ENCODE results near the gene BAZ1B.

DNA sequence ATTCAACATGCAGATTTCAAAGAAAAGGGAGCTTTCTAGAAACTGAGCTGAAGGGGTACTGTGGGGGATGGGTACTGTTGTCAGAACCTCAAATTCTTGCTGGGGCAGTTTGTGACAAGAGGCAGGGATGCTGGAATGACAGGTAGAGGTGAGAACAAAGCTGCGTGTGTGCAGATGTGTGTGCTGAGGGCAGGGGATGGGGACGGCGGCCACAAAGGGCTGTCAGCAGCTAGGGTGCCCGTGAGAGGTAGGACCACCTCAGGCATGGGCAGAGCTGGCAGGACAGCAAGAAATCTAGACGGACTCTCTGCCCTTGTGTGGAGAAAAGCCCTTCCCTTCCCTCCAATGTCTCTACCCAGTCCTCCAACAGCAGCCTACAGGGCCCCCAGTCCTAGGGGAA lies 14.4 kb upstream of the BAZ1B start:
- TF ChIP-seq, protein P1, sequence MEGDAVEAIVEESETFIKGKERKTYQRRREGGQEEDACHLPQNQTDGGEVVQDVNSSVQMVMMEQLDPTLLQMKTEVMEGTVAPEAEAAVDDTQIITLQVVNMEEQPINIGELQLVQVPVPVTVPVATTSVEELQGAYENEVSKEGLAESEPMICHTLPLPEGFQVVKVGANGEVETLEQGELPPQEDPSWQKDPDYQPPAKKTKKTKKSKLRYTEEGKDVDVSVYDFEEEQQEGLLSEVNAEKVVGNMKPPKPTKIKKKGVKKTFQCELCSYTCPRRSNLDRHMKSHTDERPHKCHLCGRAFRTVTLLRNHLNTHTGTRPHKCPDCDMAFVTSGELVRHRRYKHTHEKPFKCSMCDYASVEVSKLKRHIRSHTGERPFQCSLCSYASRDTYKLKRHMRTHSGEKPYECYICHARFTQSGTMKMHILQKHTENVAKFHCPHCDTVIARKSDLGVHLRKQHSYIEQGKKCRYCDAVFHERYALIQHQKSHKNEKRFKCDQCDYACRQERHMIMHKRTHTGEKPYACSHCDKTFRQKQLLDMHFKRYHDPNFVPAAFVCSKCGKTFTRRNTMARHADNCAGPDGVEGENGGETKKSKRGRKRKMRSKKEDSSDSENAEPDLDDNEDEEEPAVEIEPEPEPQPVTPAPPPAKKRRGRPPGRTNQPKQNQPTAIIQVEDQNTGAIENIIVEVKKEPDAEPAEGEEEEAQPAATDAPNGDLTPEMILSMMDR (IDR thresholded peaks at IDR 0.05; ENCODE audit: low read length), result no peak
- TF ChIP-seq EZH2 (IDR thresholded peaks at IDR 0.05; ENCODE audit: borderline replicate concordance, low read length), result no peak

Measured in OCI-LY1 (cell line).